ENCODE results near the gene ATP8B1. TPM values are rescaled to one million over a fixed set of nuclear protein-coding genes. Genes with fewer than 3 reads are reported as not detected.

Gene ATP8B1
- total and polyA plus RNA-seq, 2 of the 8 experiments (the other 6 are each of a cell fraction or from before 2014, with no cell fraction given) = 1.1 to 4.6 TPM

GRCh38 chr18:57780706-57781347 lies 22.3 kb downstream of the ATP8B1 start:
- no peak overlapping the region; the same call in 1 of the 2 replicates for H2BK5ac ChIP-seq (ENCODE audit: low read depth, low read length)
- H3K4ac ChIP-seq (replicated peaks; ENCODE audit: insufficient read length, low read depth, low read length) = no peak overlapping the region
- FAIRE-seq (no peak), DNase-seq (ENCODE audit: low read depth in 1 of 2, low spot score in 2 of 2) (no peak)
- no peaks in the 10 kb centered on the region for H3K23me2 ChIP-seq (ENCODE audit: low read depth, low read length)
- H2AK5ac ChIP-seq (ENCODE audit: low read depth, low read length) = no peak overlapping the region
- H3K18ac ChIP-seq (ENCODE audit: extremely low read depth, low read length) = no peak overlapping the region
- ChIA-PET POLR2A (ENCODE audit: partially characterized antibody) (no interaction called here), CTCF (ENCODE audit: partially characterized antibody) (interaction anchor here (1.5 kb wide), 1 partner anchor 12 kb away, joined by 4 read pairs; no protein-coding TSS in a partner anchor)
- H2BK15ac ChIP-seq (ENCODE audit: low read length) = no peak overlapping the region
- H3K27me3 ChIP-seq (replicated peaks in 1 of 4; ENCODE audit: control insufficient read depth in 3 of 4, extremely low read depth in 1 of 4, insufficient read depth in 3 of 4, low read length in 3 of 4) = no peaks in the 10 kb centered on the region
- H3K14ac ChIP-seq (ENCODE audit: insufficient read length) = no peak overlapping the region
- no peaks in the 10 kb centered on the region for H4K20me1 ChIP-seq (replicated peaks in 1 of 2; ENCODE audit: control insufficient read depth in 1 of 2, insufficient read depth in 2 of 2, low read length in 2 of 2)
- peaks cover 0 to 3% (median 2%) of the 10 kb centered on the region in 4 experiments; a peak in 3 of 7 replicates for H3K4me1 ChIP-seq (replicated peaks in 1 of 4; ENCODE audit: control insufficient read depth in 3 of 4, insufficient read depth in 4 of 4, low read length in 3 of 4)
- WGBS, 2 experiments (ENCODE audit: extremely low coverage in 1 of 2, insufficient coverage in 1 of 2, insufficient read length in 1 of 2, insufficient replicate concordance in 2 of 2, low coverage in 1 of 2, low lambda C conversion rate in 2 of 2, missing lambda C conversion rate in 1 of 2) = 84% methylated on average over 6 of the region's 6 CpGs; no CpG with 5 or more reads in 1 of the 2 experiments
- H4K91ac ChIP-seq (replicated peaks; ENCODE audit: insufficient read length, low read length) = no peak overlapping the region
- H3K79me2 ChIP-seq (ENCODE audit: control insufficient read depth in 1 of 2, insufficient read depth in 2 of 2, low read length in 2 of 2) = no peaks in the 10 kb centered on the region
- no peak overlapping the region for H4K8ac ChIP-seq (ENCODE audit: extremely low read depth, insufficient read depth, low read length)
- no peaks in the 10 kb centered on the region for H3K9me3 ChIP-seq (ENCODE audit: insufficient read depth in 2 of 2, low read depth in 1 of 2, low read length in 1 of 2)
- no peak overlapping the region for H3K9ac ChIP-seq (replicated peaks in 1 of 4; ENCODE audit: extremely low read depth in 1 of 4, low read depth in 3 of 4, low read length in 3 of 4)
- H2BK20ac ChIP-seq (ENCODE audit: low read length) = no peak overlapping the region
- H3K36me3 ChIP-seq (ENCODE audit: control insufficient read depth in 2 of 4, insufficient read depth in 4 of 4, low read length in 3 of 4) = no peaks in the 10 kb centered on the region
- no peak overlapping the region for H3K27ac ChIP-seq (ENCODE audit: low read depth, low read length)
- H3K56ac ChIP-seq (replicated peaks; ENCODE audit: insufficient read length, low read depth, low read length) = no peak overlapping the region
- H2BK12ac ChIP-seq (ENCODE audit: low read depth, low read length) = no peak overlapping the region
- no peak overlapping the region for H2BK120ac ChIP-seq (replicated peaks; ENCODE audit: low read depth, low read length)
- no peak overlapping the region for H3K23ac ChIP-seq (ENCODE audit: insufficient read length)
- H3K79me1 ChIP-seq (ENCODE audit: low read depth, low read length) = no peaks in the 10 kb centered on the region; the same call in 1 of the 2 replicates
- TF ChIP-seq SRF (IDR thresholded peaks at IDR 0.05; ENCODE audit: low read depth, low read length) (peak; percentile 31; the same call in 1 of the 2 replicates), EP300 (IDR thresholded peaks at IDR 0.05; ENCODE audit: borderline replicate concordance in 1 of 2, low read depth in 2 of 2, low read length in 2 of 2) (no peak), SP2 (IDR thresholded peaks at IDR 0.05; ENCODE audit: low read length) (no peak), EGR1 (IDR thresholded peaks at IDR 0.05; ENCODE audit: borderline replicate concordance, low read depth, low read length) (no peak), TAF7 (optimal IDR thresholded peaks at IDR 0.05; ENCODE audit: borderline replicate concordance, low read depth, low read length) (no peak), MAFK (IDR thresholded peaks at IDR 0.05; ENCODE audit: low read depth, low read length) (no peak), POLR2A (IDR thresholded peaks at IDR 0.05; ENCODE audit: control extremely low read depth in 1 of 2, low read depth in 2 of 2, low read length in 2 of 2) (no peak), SIX5 (IDR thresholded peaks at IDR 0.05; ENCODE audit: low read depth, low read length) (no peak)
- no peak overlapping the region for H2AFZ ChIP-seq (ENCODE audit: low read length)
- no peak overlapping the region for H4K5ac ChIP-seq (ENCODE audit: insufficient read length, low read depth, low read length)
- H3K4me3 ChIP-seq (ENCODE audit: extremely low read depth in 1 of 4, insufficient read depth in 2 of 4, low read depth in 3 of 4, low read length in 4 of 4) = no peak overlapping the region
- no peak overlapping the region for H3K4me2 ChIP-seq (ENCODE audit: insufficient read depth in 1 of 2, low read depth in 2 of 2, low read length in 2 of 2)

All from H1 (cell line).